A549 (cell line): ENCODE measurements around the gene MRPS18A. TPM values are rescaled to one million over a fixed set of nuclear protein-coding genes. Genes with fewer than 3 reads are reported as not detected.

ENCODE experiments used
- ATAC-seq, 2 experiments: fragments of 200-7000 bp in 1 of 2; fragments of >200 bp in 1 of 2; cut with Nextera tagmentation in 1 of 2; cut with Tn5 transposase in 1 of 2; 3 replicates each; pipeline versions ENCODE4 v1.8.0 to v1.9.1; 2018 to 2020; ENCODE audit warnings: mild to moderate bottlenecking in 1 of 2, moderate library complexity in 1 of 2
- CTCF ChIA-PET: fragments of 300-600 bp; sonication (Branson Sonifier 250); formaldehyde crosslinking; extraction: SDS; loops from one replicate; lab custom pipeline; 2021; ENCODE audit warnings: antibody characterized with exemption, inconsistent platforms; lab: Yijun Ruan, JAX
- POLR2A ChIA-PET: fragments of 350-600 bp; formaldehyde crosslinking; extraction: SDS; loops from one replicate; lab custom pipeline; 2021; ENCODE audit warnings: antibody characterized with exemption, inconsistent platforms; lab: Yijun Ruan, JAX
- DNase-seq, 2 experiments: peaks; one replicate each; pipeline versions ENCODE4 v3.0.0 to v3.0.0-alpha.2; 2011 to 2016; ENCODE audit warnings: low read depth in 1 of 2, low spot score in 1 of 2
- FAIRE-seq: peaks from 2 replicates; lab custom pipeline; 2011; peaks lifted over from hg19 to GRCh38; lab: Jason Lieb, UNC
- H3K27ac ChIP-seq, 2 experiments: fragments of >200 bp; sonication (Bioruptor Twin); formaldehyde crosslinking; 3 replicates each; pipeline ENCODE4 v1.5.1; 2016 to 2017
- H3K4me1 ChIP-seq: fragments of >200 bp; sonication (Bioruptor Twin); formaldehyde crosslinking; 3 replicates; pipeline ENCODE4 v1.6.1; 2016
- H3K4me2 ChIP-seq: fragments of >200 bp; sonication (Bioruptor Twin); formaldehyde crosslinking; 3 replicates; pipeline ENCODE4 v1.6.1; 2016
- H3K4me3 ChIP-seq: fragments of >200 bp; sonication (Bioruptor Twin); formaldehyde crosslinking; 3 replicates; pipeline ENCODE4 v1.5.1; 2016
- H3K9me3 ChIP-seq: fragments of >200 bp; sonication (Bioruptor Twin); formaldehyde crosslinking; 3 replicates; pipeline ENCODE4 v1.6.1; 2016
- CHD4 ChIP-seq: fragments of 200-600 bp; sonication (generic); IDR thresholded peaks from 2 replicates; pipeline ENCODE4 v1.6.1; 2016; ENCODE audit warnings: antibody characterized with exemption, mild to moderate bottlenecking, borderline replicate concordance
- EHF ChIP-seq: fragments of 250-450 bp; sonication (Bioruptor Pico); IDR thresholded peaks from 2 replicates; pipeline ENCODE4 v1.5.0; 2020; ENCODE audit warnings: mild to moderate bottlenecking
- EHMT2 ChIP-seq: fragments of 200-600 bp; sonication (generic); IDR thresholded peaks from 2 replicates; pipeline ENCODE4 v1.6.1; 2016; ENCODE audit warnings: antibody characterized with exemption, low read depth, mild to moderate bottlenecking, moderate library complexity
- ESRRA ChIP-seq: fragments of 150-350 bp; IDR thresholded peaks from 2 replicates; pipeline ENCODE4 v1.6.1; 2014; ENCODE audit warnings: mild to moderate bottlenecking, low read length, borderline replicate concordance
- FOXS1 ChIP-seq: fragments of 250-450 bp; sonication (Bioruptor Pico); IDR thresholded peaks from 2 replicates; pipeline ENCODE4 v1.5.0; 2020; ENCODE audit warnings: mild to moderate bottlenecking, moderate library complexity
- HDAC2 ChIP-seq: fragments of 200-600 bp; sonication (generic); IDR thresholded peaks from 2 replicates; pipeline ENCODE4 v1.6.1; 2016
- HEYL ChIP-seq: fragments of 250-450 bp; sonication (Bioruptor Pico); IDR thresholded peaks from 2 replicates; pipeline ENCODE4 v1.8.0; 2021; ENCODE audit warnings: mild to moderate bottlenecking, moderate library complexity
- JUN ChIP-seq, 2 experiments: fragments of >200 bp; sonication (Bioruptor Twin); formaldehyde crosslinking; IDR thresholded peaks; 2 replicates in 1 of 2; 3 replicates in 1 of 2; pipeline ENCODE4 v1.6.1; 2016 to 2017
- MYC ChIP-seq: IDR thresholded peaks from 2 replicates; pipeline ENCODE4 v1.6.1; 2012; ENCODE audit warnings: mild to moderate bottlenecking, inconsistent platforms, low read length, improper control_type of control experiment, borderline replicate concordance
- NR3C1 ChIP-seq: fragments of >200 bp; sonication (Bioruptor Twin); formaldehyde crosslinking; IDR thresholded peaks from 3 replicates; pipeline ENCODE4 v1.6.1; 2017
- PHF8 ChIP-seq: fragments of 200-600 bp; sonication (generic); IDR thresholded peaks from 2 replicates; pipeline ENCODE4 v1.6.1; 2016; ENCODE audit warnings: low read depth, mild to moderate bottlenecking, antibody characterized with exemption, moderate library complexity, borderline replicate concordance
- RARB ChIP-seq: fragments of 250-450 bp; sonication (Bioruptor Pico); IDR thresholded peaks from 2 replicates; pipeline ENCODE4 v1.8.0; 2021; ENCODE audit warnings: mild to moderate bottlenecking, moderate library complexity
- RCOR1 ChIP-seq: fragments of 150-350 bp; IDR thresholded peaks from 2 replicates; pipeline ENCODE4 v1.6.1; 2014; ENCODE audit warnings: antibody characterized with exemption, low read length, low read depth
- RNF2 ChIP-seq: fragments of 200-600 bp; sonication (generic); IDR thresholded peaks from 2 replicates; pipeline ENCODE4 v1.6.1; 2016; ENCODE audit warnings: low read depth, mild to moderate bottlenecking, antibody characterized with exemption, moderate library complexity, borderline replicate concordance
- TP53 ChIP-seq: fragments of 250-450 bp; sonication (Bioruptor Pico); IDR thresholded peaks from 2 replicates; pipeline ENCODE4 v1.5.0; 2021; ENCODE audit warnings: mild to moderate bottlenecking, moderate library complexity
- ZSCAN20 ChIP-seq: fragments of 250-450 bp; sonication (Bioruptor Pico); IDR thresholded peaks from 2 replicates; pipeline ENCODE4 v1.8.0; 2022; ENCODE audit warnings: mild to moderate bottlenecking, moderate library complexity
- WGBS: methylation state at CpG from one replicate; pipeline ENCODE4 v1.1.6; 2017; ENCODE audit errors: missing lambda C conversion rate; 5-methylcytosine and 5-hydroxymethylcytosine counted together
- polyA plus RNA-seq, 4 experiments: library from polyadenylated mRNA; depleted of rRNA in 3 of 4; stranded (reverse); fragments of >200 nt; fragmentation: RNase III in 1 of 4; extraction: RNeasy Plus Mini Kit Qiagen cat#74134 plus additional on column Dnase treatment in 1 of 4; gene quantifications; 2 replicates in 3 of 4; 3 replicates in 1 of 4; pipeline ENCODE4 v1.2.3, GENCODE V29; 2011 to 2017
- TF ChIP-seq, protein P1 (sequence below): fragments of 200-600 bp; sonication (generic); IDR thresholded peaks from 2 replicates; pipeline ENCODE4 v1.6.1; 2016; ENCODE audit warnings: antibody characterized with exemption, mild to moderate bottlenecking, moderate library complexity
- TF ChIP-seq, protein P2 (sequence below): fragments of 250-450 bp; sonication (Bioruptor Pico); IDR thresholded peaks from 2 replicates; pipeline ENCODE4 v1.5.0; 2021; ENCODE audit warnings: mild to moderate bottlenecking, moderate library complexity, borderline replicate concordance
- TF ChIP-seq, protein P3 (sequence below): IDR thresholded peaks from 2 replicates; pipeline ENCODE4 v1.6.1; 2012
- TF ChIP-seq, protein P4 (sequence below): fragments of >200 bp; sonication (Bioruptor Twin); formaldehyde crosslinking; IDR thresholded peaks from 3 replicates; pipeline ENCODE4 v1.6.1; 2016

Gene MRPS18A
- polyA plus RNA-seq, 2 of the 4 experiments (the other 2 are of a cell fraction), result 38.0 to 44.2 TPM

DNA sequence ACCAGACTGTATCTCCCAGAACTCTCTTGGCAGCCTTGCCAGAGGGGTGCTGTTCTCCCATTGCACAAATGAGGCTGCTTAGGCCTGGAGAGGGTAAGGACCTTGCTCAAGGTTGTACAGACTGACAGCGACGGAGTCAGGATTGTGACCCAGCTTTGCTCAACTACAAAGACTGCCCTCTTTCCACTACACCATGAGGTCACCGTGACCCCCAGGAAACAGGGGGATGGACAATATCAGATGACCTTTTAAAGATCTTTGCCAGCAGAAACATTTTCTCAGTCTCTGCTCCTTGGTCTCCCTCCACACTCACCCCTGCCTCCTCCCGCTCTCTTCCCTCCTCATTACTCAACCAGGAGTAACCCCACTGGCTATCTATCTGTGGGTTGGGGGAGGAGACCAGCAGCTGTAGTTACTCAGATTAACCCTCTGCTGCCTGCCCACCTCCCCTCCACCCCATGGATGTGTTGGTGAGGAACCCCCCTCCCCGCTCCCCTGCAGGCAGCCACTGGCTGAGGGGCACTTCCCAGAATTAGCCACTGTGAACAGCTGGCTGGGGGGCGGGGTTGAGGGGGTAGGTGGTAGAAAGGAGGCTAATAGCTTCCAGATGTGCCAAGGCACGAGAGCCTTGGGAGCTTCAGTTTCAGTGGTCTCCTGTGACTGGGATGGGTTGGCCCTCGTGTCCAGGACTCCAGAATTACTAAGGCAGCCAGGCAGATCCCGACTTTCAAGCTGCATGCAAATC, 26.9 kb upstream of the MRPS18A start:
- ATAC-seq, result no peak
- no peak for FAIRE-seq
- Histone ChIP-seq H3K4me2 (no peak overlapping the region), H3K4me1 (peaks cover 2% of the 10 kb centered on the region; the same call in 1 of the 3 replicates), H3K9me3 (no peaks in the 10 kb centered on the region), H3K4me3 (no peak overlapping the region), H3K27ac (no peak overlapping the region)
- ChIA-PET CTCF (interaction anchor here (0.5 to 1.9 kb wide), 6 partner anchors 9 to 968 kb away, joined by 3 to 7 read pairs (median 3); partner anchors contain the start of gene TBCC), POLR2A (no interaction called here)
- no peak for TF ChIP-seq NR3C1
- TF ChIP-seq HDAC2, result no peak
- TF ChIP-seq PHF8, result no peak
- no peak for TF ChIP-seq CHD4
- TF ChIP-seq ZSCAN20 (CRISPR knock-in tag), result no peak
- TF ChIP-seq, protein P1, sequence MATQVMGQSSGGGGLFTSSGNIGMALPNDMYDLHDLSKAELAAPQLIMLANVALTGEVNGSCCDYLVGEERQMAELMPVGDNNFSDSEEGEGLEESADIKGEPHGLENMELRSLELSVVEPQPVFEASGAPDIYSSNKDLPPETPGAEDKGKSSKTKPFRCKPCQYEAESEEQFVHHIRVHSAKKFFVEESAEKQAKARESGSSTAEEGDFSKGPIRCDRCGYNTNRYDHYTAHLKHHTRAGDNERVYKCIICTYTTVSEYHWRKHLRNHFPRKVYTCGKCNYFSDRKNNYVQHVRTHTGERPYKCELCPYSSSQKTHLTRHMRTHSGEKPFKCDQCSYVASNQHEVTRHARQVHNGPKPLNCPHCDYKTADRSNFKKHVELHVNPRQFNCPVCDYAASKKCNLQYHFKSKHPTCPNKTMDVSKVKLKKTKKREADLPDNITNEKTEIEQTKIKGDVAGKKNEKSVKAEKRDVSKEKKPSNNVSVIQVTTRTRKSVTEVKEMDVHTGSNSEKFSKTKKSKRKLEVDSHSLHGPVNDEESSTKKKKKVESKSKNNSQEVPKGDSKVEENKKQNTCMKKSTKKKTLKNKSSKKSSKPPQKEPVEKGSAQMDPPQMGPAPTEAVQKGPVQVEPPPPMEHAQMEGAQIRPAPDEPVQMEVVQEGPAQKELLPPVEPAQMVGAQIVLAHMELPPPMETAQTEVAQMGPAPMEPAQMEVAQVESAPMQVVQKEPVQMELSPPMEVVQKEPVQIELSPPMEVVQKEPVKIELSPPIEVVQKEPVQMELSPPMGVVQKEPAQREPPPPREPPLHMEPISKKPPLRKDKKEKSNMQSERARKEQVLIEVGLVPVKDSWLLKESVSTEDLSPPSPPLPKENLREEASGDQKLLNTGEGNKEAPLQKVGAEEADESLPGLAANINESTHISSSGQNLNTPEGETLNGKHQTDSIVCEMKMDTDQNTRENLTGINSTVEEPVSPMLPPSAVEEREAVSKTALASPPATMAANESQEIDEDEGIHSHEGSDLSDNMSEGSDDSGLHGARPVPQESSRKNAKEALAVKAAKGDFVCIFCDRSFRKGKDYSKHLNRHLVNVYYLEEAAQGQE, result no peak
- TF ChIP-seq RCOR1, result no peak
- TF ChIP-seq EHMT2, result no peak
- TF ChIP-seq, protein P2, sequence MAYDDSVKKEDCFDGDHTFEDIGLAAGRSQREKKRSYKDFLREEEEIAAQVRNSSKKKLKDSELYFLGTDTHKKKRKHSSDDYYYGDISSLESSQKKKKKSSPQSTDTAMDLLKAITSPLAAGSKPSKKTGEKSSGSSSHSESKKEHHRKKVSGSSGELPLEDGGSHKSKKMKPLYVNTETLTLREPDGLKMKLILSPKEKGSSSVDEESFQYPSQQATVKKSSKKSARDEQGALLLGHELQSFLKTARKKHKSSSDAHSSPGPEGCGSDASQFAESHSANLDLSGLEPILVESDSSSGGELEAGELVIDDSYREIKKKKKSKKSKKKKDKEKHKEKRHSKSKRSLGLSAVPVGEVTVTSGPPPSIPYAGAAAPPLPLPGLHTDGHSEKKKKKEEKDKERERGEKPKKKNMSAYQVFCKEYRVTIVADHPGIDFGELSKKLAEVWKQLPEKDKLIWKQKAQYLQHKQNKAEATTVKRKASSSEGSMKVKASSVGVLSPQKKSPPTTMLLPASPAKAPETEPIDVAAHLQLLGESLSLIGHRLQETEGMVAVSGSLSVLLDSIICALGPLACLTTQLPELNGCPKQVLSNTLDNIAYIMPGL (CRISPR knock-in tag), result no peak
- no peak for TF ChIP-seq MYC
- 86% methylated on average over 4 of the region's 9 CpGs for WGBS
- no peak for DNase-seq

DNA sequence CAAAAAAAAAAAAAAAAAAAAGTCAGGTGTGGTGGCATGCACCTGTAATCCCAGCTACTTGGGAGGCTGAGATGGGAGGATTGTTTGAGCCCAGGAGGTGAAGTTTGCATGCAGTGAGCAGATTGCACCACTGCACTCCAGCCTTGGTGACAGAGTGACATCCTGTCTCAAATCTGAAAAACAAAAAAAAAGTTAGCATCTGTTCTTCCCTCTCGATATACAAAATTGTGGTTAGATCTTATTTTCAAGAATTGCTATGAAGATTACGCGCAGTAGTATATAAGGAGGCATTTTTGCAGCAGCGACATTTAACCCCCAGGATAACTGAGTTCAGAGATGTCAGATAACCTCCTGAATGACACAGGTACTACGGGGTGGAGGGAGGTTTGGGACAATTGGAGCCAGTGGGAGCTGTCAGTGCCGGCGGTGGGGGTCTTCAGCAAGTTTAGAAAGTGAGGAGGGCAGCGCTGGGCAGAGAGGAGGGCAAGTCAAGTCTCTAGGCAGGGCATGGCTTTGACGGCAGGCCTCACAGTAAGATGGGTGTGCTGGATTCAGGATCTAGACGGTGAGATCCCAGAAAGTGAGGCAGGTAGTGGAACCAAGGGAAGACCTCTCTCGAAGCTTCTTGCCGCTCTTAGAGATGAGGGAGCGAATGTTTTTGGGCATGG, 26.2 kb upstream of the MRPS18A start:
- ATAC-seq (no peak), DNase-seq (no peak), FAIRE-seq (no peak)
- no peaks in the 10 kb centered on the region for H3K9me3 ChIP-seq
- no peak overlapping the region for H3K27ac ChIP-seq
- ChIA-PET POLR2A (no interaction called here), CTCF (interaction anchor here (0.6 to 1.8 kb wide), 3 partner anchors 10 to 968 kb away, joined by 3 to 5 read pairs (median 3); partner anchors contain the start of gene TBCC)
- no peak overlapping the region for H3K4me3 ChIP-seq
- H3K4me1 ChIP-seq, result peaks cover 9% of the 10 kb centered on the region
- TF ChIP-seq, protein P3, sequence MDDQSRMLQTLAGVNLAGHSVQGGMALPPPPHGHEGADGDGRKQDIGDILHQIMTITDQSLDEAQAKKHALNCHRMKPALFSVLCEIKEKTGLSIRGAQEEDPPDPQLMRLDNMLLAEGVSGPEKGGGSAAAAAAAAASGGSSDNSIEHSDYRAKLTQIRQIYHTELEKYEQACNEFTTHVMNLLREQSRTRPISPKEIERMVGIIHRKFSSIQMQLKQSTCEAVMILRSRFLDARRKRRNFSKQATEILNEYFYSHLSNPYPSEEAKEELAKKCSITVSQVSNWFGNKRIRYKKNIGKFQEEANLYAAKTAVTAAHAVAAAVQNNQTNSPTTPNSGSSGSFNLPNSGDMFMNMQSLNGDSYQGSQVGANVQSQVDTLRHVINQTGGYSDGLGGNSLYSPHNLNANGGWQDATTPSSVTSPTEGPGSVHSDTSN, result no peak
- TF ChIP-seq JUN (IDR thresholded peaks at IDR 0.05) (no peak), ESRRA (no peak), RCOR1 (no peak), TP53 (CRISPR knock-in tag) (no peak), FOXS1 (CRISPR knock-in tag) (no peak), RARB (CRISPR knock-in tag) (no peak), MYC (no peak), EHF (CRISPR knock-in tag) (no peak), HEYL (CRISPR knock-in tag) (no peak), RNF2 (no peak)
- TF ChIP-seq, protein P4, sequence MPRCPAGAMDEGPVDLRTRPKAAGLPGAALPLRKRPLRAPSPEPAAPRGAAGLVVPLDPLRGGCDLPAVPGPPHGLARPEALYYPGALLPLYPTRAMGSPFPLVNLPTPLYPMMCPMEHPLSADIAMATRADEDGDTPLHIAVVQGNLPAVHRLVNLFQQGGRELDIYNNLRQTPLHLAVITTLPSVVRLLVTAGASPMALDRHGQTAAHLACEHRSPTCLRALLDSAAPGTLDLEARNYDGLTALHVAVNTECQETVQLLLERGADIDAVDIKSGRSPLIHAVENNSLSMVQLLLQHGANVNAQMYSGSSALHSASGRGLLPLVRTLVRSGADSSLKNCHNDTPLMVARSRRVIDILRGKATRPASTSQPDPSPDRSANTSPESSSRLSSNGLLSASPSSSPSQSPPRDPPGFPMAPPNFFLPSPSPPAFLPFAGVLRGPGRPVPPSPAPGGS, result no peak
- H3K4me2 ChIP-seq, result no peak overlapping the region
- 83% methylated on average over 13 of the region's 13 CpGs for WGBS
